GM18511 (cell line): ENCODE data around the gene PCSK1N.
A peak's percentile ranks its signal among the peaks of the same experiment; 100 is the strongest.
"Not testable (repeated sequence)": the region's sequence is repeated elsewhere in the genome, so short reads cannot be mapped to it uniquely, and the experiment has no call there.

ENCODE experiments used
- ATAC-seq: cut with Tn5 transposase; IDR thresholded peaks from one replicate; pipeline ENCODE4 v1.9.1; 2021; ENCODE audit warnings: mild to moderate bottlenecking, moderate library complexity; ENCODE audit not compliant: unreplicated experiment

PCSK1N gene

GRCh38 chrX:48824066-48824465 lies 11.3 kb downstream of the PCSK1N start:
- ATAC-seq, result no peak

GRCh38 chrX:48823053-48823452 lies 12.4 kb downstream of the PCSK1N start:
- ATAC-seq, result no peak

- ATAC-seq, result not testable (repeated sequence)
Observed at GRCh38 chrX:48819394-48819793, 16.0 kb downstream of the PCSK1N start.

- ATAC-seq, result no peak
Observed at GRCh38 chrX:48818866-48819265, 16.5 kb downstream of the PCSK1N start.

GRCh38 chrX:48818098-48818497 lies 17.3 kb downstream of the PCSK1N start:
- no peak for ATAC-seq

GRCh38 chrX:48816014-48816810 lies 19.2 kb downstream of the PCSK1N start:
- ATAC-seq, result no peak

GRCh38 chrX:48815266-48815665 lies 20.1 kb downstream of the PCSK1N start:
- no peak for ATAC-seq

- ATAC-seq, result no peak
Observed at GRCh38 chrX:48814722-48815121, 20.7 kb downstream of the PCSK1N start.

GRCh38 chrX:48813644-48814043 lies 21.8 kb downstream of the PCSK1N start:
- no peak for ATAC-seq

GRCh38 chrX:48806081-48806480 lies 29.3 kb downstream of the PCSK1N start:
- ATAC-seq, result no peak

- ATAC-seq, result no peak
Observed at GRCh38 chrX:48802905-48803200, 32.6 kb downstream of the PCSK1N start.

- peak; percentile 58 for ATAC-seq
Observed at GRCh38 chrX:48802089-48802904, 33.1 kb downstream of the PCSK1N start.

GRCh38 chrX:48801280-48802088 lies 33.9 kb downstream of the PCSK1N start, which contains the start of gene HDAC6:
HDAC6 (plus strand) TSS chrX:48802067; CDS start chrX:48802693, 626 bp downstream.
- ATAC-seq, result peak; percentile 89

- no peak for ATAC-seq
Observed at GRCh38 chrX:48800574-48801279, 34.7 kb downstream of the PCSK1N start.

GRCh38 chrX:48798318-48798717 lies 37.1 kb downstream of the PCSK1N start:
- ATAC-seq, result no peak

GRCh38 chrX:48794911-48795515 lies 40.4 kb downstream of the PCSK1N start:
- no peak for ATAC-seq

GRCh38 chrX:48794340-48794910 lies 41.0 kb downstream of the PCSK1N start:
- ATAC-seq, result no peak

GRCh38 chrX:48793935-48794334 lies 41.5 kb downstream of the PCSK1N start:
- no peak for ATAC-seq

- no peak for ATAC-seq
Observed at GRCh38 chrX:48792219-48792618, 43.2 kb downstream of the PCSK1N start.
